Measurements from ENCODE around the gene PGP. TPM values are rescaled to one million over a fixed set of nuclear protein-coding genes. Genes with fewer than 3 reads are reported as not detected.

PGP gene
- polyA plus RNA-seq, 2 donors: 7.1 to 7.7 TPM

- no peaks in the 10 kb centered on the region for H3K36me3 ChIP-seq (ENCODE audit: control insufficient read depth in 2 of 2, insufficient read depth in 2 of 2, low read length in 1 of 2)
- H3K4me3 ChIP-seq (ENCODE audit: low read depth in 1 of 2, low read length in 2 of 2): no peak overlapping the region
- peaks cover 0 to 7% of the 10 kb centered on the region in 2 donors for H3K4me1 ChIP-seq (ENCODE audit: control insufficient read depth in 2 of 2, insufficient read depth in 2 of 2, low read length in 1 of 2)
- H3K9me3 ChIP-seq (ENCODE audit: control insufficient read depth in 2 of 2, insufficient read depth in 1 of 2, low read depth in 1 of 2, low read length in 1 of 2): peaks cover 0 to 3% of the 10 kb centered on the region in 2 donors
- H3K27me3 ChIP-seq (ENCODE audit: control insufficient read depth in 1 of 2, insufficient read depth in 2 of 2, low read length in 2 of 2): no peaks in the 10 kb centered on the region
- WGBS, 2 donors: 88 to 93% methylated on average over 20 of the region's 20 CpGs
- no peak overlapping the region for H3K27ac ChIP-seq (ENCODE audit: low read depth in 2 of 2, low read length in 1 of 2)
These were observed 28.1 kb downstream of the PGP start for GRCh38 chr16:2186505-2186904.

- Histone ChIP-seq H3K36me3 (ENCODE audit: control insufficient read depth in 2 of 2, insufficient read depth in 2 of 2, low read length in 1 of 2) (no peaks in the 10 kb centered on the region), H3K9me3 (ENCODE audit: control insufficient read depth in 2 of 2, insufficient read depth in 1 of 2, low read depth in 1 of 2, low read length in 1 of 2) (peaks cover 0 to 3% of the 10 kb centered on the region in 2 donors), H3K4me1 (ENCODE audit: control insufficient read depth in 2 of 2, insufficient read depth in 2 of 2, low read length in 1 of 2) (peaks cover 0 to 7% of the 10 kb centered on the region in 2 donors), H3K4me3 (ENCODE audit: low read depth in 1 of 2, low read length in 2 of 2) (no peak overlapping the region), H3K27me3 (ENCODE audit: control insufficient read depth in 1 of 2, insufficient read depth in 2 of 2, low read length in 2 of 2) (no peaks in the 10 kb centered on the region), H3K27ac (ENCODE audit: low read depth in 2 of 2, low read length in 1 of 2) (no peak overlapping the region)
- 86 to 90% methylated on average over 13 of the region's 13 CpGs for WGBS, 2 donors
These were observed 28.6 kb downstream of the PGP start for GRCh38 chr16:2186064-2186463.

- WGBS, 2 donors: 76 to 78% methylated on average over 20 of the region's 20 CpGs
These were observed 29.7 kb downstream of the PGP start for GRCh38 chr16:2184962-2185361.

GRCh38 chr16:2184346-2184745 is 30.3 kb downstream of the PGP start:
- Histone ChIP-seq H3K36me3 (ENCODE audit: control insufficient read depth in 2 of 2, insufficient read depth in 2 of 2, low read length in 1 of 2) (no peaks in the 10 kb centered on the region), H3K9me3 (ENCODE audit: control insufficient read depth in 2 of 2, insufficient read depth in 1 of 2, low read depth in 1 of 2, low read length in 1 of 2) (peaks cover 0 to 3% of the 10 kb centered on the region in 2 donors), H3K4me1 (ENCODE audit: control insufficient read depth in 2 of 2, insufficient read depth in 2 of 2, low read length in 1 of 2) (peaks cover 0 to 2% of the 10 kb centered on the region in 2 donors), H3K27me3 (ENCODE audit: control insufficient read depth in 1 of 2, insufficient read depth in 2 of 2, low read length in 2 of 2) (no peaks in the 10 kb centered on the region), H3K4me3 (ENCODE audit: low read depth in 1 of 2, low read length in 2 of 2) (no peak overlapping the region), H3K27ac (ENCODE audit: low read depth in 2 of 2, low read length in 1 of 2) (no peak overlapping the region)
- 84 to 85% methylated on average over 19 of the region's 19 CpGs for WGBS, 2 donors

More at GRCh38 chr16:2184962-2185361, 29.7 kb downstream of the PGP start:
- H3K36me3 ChIP-seq (ENCODE audit: control insufficient read depth in 2 of 2, insufficient read depth in 2 of 2, low read length in 1 of 2): no peaks in the 10 kb centered on the region
- no peak overlapping the region for H3K27ac ChIP-seq (ENCODE audit: low read depth in 2 of 2, low read length in 1 of 2)
- H3K4me3 ChIP-seq (ENCODE audit: low read depth in 1 of 2, low read length in 2 of 2): no peak overlapping the region
- no peaks in the 10 kb centered on the region for H3K27me3 ChIP-seq (ENCODE audit: control insufficient read depth in 1 of 2, insufficient read depth in 2 of 2, low read length in 2 of 2)
- peaks cover 0 to 3% of the 10 kb centered on the region in 2 donors for H3K9me3 ChIP-seq (ENCODE audit: control insufficient read depth in 2 of 2, insufficient read depth in 1 of 2, low read depth in 1 of 2, low read length in 1 of 2)
- peaks cover 0 to 1% of the 10 kb centered on the region in 2 donors for H3K4me1 ChIP-seq (ENCODE audit: control insufficient read depth in 2 of 2, insufficient read depth in 2 of 2, low read length in 1 of 2)

GRCh38 chr16:2183671-2184070 is 31.0 kb downstream of the PGP start:
- peaks cover 2 to 6% of the 10 kb centered on the region in 2 donors for H3K4me1 ChIP-seq (ENCODE audit: control insufficient read depth in 2 of 2, insufficient read depth in 2 of 2, low read length in 1 of 2)
- no peak overlapping the region for H3K4me3 ChIP-seq (ENCODE audit: low read depth in 1 of 2, low read length in 2 of 2)
- 92 to 95% methylated on average over 22 to 30 of the region's 30 CpGs for WGBS, 2 donors
- peaks cover 0 to 3% of the 10 kb centered on the region in 2 donors for H3K9me3 ChIP-seq (ENCODE audit: control insufficient read depth in 2 of 2, insufficient read depth in 1 of 2, low read depth in 1 of 2, low read length in 1 of 2)
- no peaks in the 10 kb centered on the region for H3K27me3 ChIP-seq (ENCODE audit: control insufficient read depth in 1 of 2, insufficient read depth in 2 of 2, low read length in 2 of 2)
- no peak overlapping the region for H3K27ac ChIP-seq (ENCODE audit: low read depth in 2 of 2, low read length in 1 of 2)
- H3K36me3 ChIP-seq (ENCODE audit: control insufficient read depth in 2 of 2, insufficient read depth in 2 of 2, low read length in 1 of 2): no peaks in the 10 kb centered on the region

GRCh38 chr16:2181952-2182351 is 32.7 kb downstream of the PGP start:
- H3K27me3 ChIP-seq (ENCODE audit: control insufficient read depth in 1 of 2, insufficient read depth in 2 of 2, low read length in 2 of 2): peaks cover 0 to 2% of the 10 kb centered on the region in 2 donors
- H3K4me3 ChIP-seq (ENCODE audit: low read depth in 1 of 2, low read length in 2 of 2): no peak overlapping the region
- H3K9me3 ChIP-seq (ENCODE audit: control insufficient read depth in 2 of 2, insufficient read depth in 1 of 2, low read depth in 1 of 2, low read length in 1 of 2): peaks cover 0 to 6% of the 10 kb centered on the region in 2 donors
- peaks cover 2 to 6% of the 10 kb centered on the region in 2 donors for H3K4me1 ChIP-seq (ENCODE audit: control insufficient read depth in 2 of 2, insufficient read depth in 2 of 2, low read length in 1 of 2)
- no peak overlapping the region for H3K27ac ChIP-seq (ENCODE audit: low read depth in 2 of 2, low read length in 1 of 2)
- peaks cover 0 to 8% of the 10 kb centered on the region in 2 donors for H3K36me3 ChIP-seq (ENCODE audit: control insufficient read depth in 2 of 2, insufficient read depth in 2 of 2, low read length in 1 of 2)
- WGBS, 2 donors: 90 to 91% methylated on average over 20 of the region's 20 CpGs

GRCh38 chr16:2180962-2181923 is 33.4 kb downstream of the PGP start:
- peaks cover 0 to 6% of the 10 kb centered on the region in 2 donors for H3K9me3 ChIP-seq (ENCODE audit: control insufficient read depth in 2 of 2, insufficient read depth in 1 of 2, low read depth in 1 of 2, low read length in 1 of 2)
- no peak overlapping the region for H3K27ac ChIP-seq (ENCODE audit: low read depth in 2 of 2, low read length in 1 of 2)
- H3K4me1 ChIP-seq (ENCODE audit: control insufficient read depth in 2 of 2, insufficient read depth in 2 of 2, low read length in 1 of 2): peaks cover 2 to 8% of the 10 kb centered on the region in 2 donors
- H3K27me3 ChIP-seq (ENCODE audit: control insufficient read depth in 1 of 2, insufficient read depth in 2 of 2, low read length in 2 of 2): peaks cover 0 to 2% of the 10 kb centered on the region in 2 donors
- 82 to 83% methylated on average over 40 to 46 of the region's 46 CpGs for whole genome bisulfite sequencing, 2 donors
- peaks cover under 1 to 11% of the 10 kb centered on the region in 2 donors for H3K36me3 ChIP-seq (ENCODE audit: control insufficient read depth in 2 of 2, insufficient read depth in 2 of 2, low read length in 1 of 2)
- H3K4me3 ChIP-seq (ENCODE audit: low read depth in 1 of 2, low read length in 2 of 2): no peak overlapping the region

GRCh38 chr16:2180461-2180860 is 34.2 kb downstream of the PGP start:
- Histone ChIP-seq H3K27me3 (ENCODE audit: control insufficient read depth in 1 of 2, insufficient read depth in 2 of 2, low read length in 2 of 2) (peaks cover 0 to 2% of the 10 kb centered on the region in 2 donors), H3K4me1 (ENCODE audit: control insufficient read depth in 2 of 2, insufficient read depth in 2 of 2, low read length in 1 of 2) (peaks cover 2 to 14% of the 10 kb centered on the region in 2 donors), H3K4me3 (ENCODE audit: low read depth in 1 of 2, low read length in 2 of 2) (no peak overlapping the region), H3K27ac (ENCODE audit: low read depth in 2 of 2, low read length in 1 of 2) (no peak overlapping the region), H3K36me3 (ENCODE audit: control insufficient read depth in 2 of 2, insufficient read depth in 2 of 2, low read length in 1 of 2) (peaks cover 8 to 19% of the 10 kb centered on the region in 2 donors), H3K9me3 (ENCODE audit: control insufficient read depth in 2 of 2, insufficient read depth in 1 of 2, low read depth in 1 of 2, low read length in 1 of 2) (peaks cover 0 to 6% of the 10 kb centered on the region in 2 donors)
- WGBS, 2 donors: 94% methylated on average over 38 to 43 of the region's 43 CpGs

GRCh38 chr16:2179576-2179975 is 35.1 kb downstream of the PGP start:
- Histone ChIP-seq H3K9me3 (ENCODE audit: control insufficient read depth in 2 of 2, insufficient read depth in 1 of 2, low read depth in 1 of 2, low read length in 1 of 2) (peaks cover 0 to 6% of the 10 kb centered on the region in 2 donors), H3K27me3 (ENCODE audit: control insufficient read depth in 1 of 2, insufficient read depth in 2 of 2, low read length in 2 of 2) (peaks cover 0 to 2% of the 10 kb centered on the region in 2 donors), H3K27ac (ENCODE audit: low read depth in 2 of 2, low read length in 1 of 2) (no peak overlapping the region), H3K4me1 (ENCODE audit: control insufficient read depth in 2 of 2, insufficient read depth in 2 of 2, low read length in 1 of 2) (peaks cover 2 to 16% of the 10 kb centered on the region in 2 donors), H3K36me3 (ENCODE audit: control insufficient read depth in 2 of 2, insufficient read depth in 2 of 2, low read length in 1 of 2) (peaks cover 9 to 27% of the 10 kb centered on the region in 2 donors), H3K4me3 (ENCODE audit: low read depth in 1 of 2, low read length in 2 of 2) (no peak overlapping the region)
- WGBS, 2 donors: 66 to 76% methylated on average over 30 to 31 of the region's 31 CpGs

Data from esophagus (tissue), 2 donors.